Memory B cell (primary cell): ENCODE results near the gene DGKI.

Experiments
- ATAC-seq: fragments of 150-1000 bp; cut with Tn5 transposase; 2 replicates; pipeline ENCODE4 v1.10.0; 2021; ENCODE audit warnings: low read depth, mild to moderate bottlenecking, moderate library complexity
- DNase-seq, 2 donors: peaks; one replicate each; pipeline ENCODE4 v3.0.0; 2022; ENCODE audit warnings: low spot score in 2 of 2
- H3K27ac Mint-ChIP-seq: one replicate; pipeline ENCODE4 v1.8.0; 2022; ENCODE audit warnings: mild to moderate bottlenecking, moderate library complexity, mixed read lengths
- H3K27me3 Mint-ChIP-seq: one replicate; pipeline ENCODE4 v1.8.0; 2022; ENCODE audit warnings: mixed read lengths
- H3K36me3 Mint-ChIP-seq: one replicate; pipeline ENCODE4 v1.8.0; 2022; ENCODE audit warnings: mild to moderate bottlenecking, mixed read lengths
- H3K4me1 Mint-ChIP-seq: one replicate; pipeline ENCODE4 v1.8.0; 2022; ENCODE audit warnings: mixed read lengths
- H3K4me3 Mint-ChIP-seq: one replicate; pipeline ENCODE4 v1.8.0; 2022; ENCODE audit warnings: mild to moderate bottlenecking, moderate library complexity, mixed read lengths
- H3K9me3 Mint-ChIP-seq: one replicate; pipeline ENCODE4 v1.8.0; 2022; ENCODE audit warnings: mixed read lengths

DGKI gene

GRCh38 chr7:137879357-137880158 lies 32.8 kb upstream of the DGKI start:
- ATAC-seq (no peak), DNase-seq (no peak)
- H3K4me1 Mint-ChIP-seq: no peaks in the 10 kb centered on the region
- peaks cover 39% of the 10 kb centered on the region for H3K36me3 Mint-ChIP-seq
- no peaks in the 10 kb centered on the region for H3K9me3 Mint-ChIP-seq
- no peak overlapping the region for H3K27ac Mint-ChIP-seq
- no peaks in the 10 kb centered on the region for H3K27me3 Mint-ChIP-seq
- H3K4me3 Mint-ChIP-seq: no peak overlapping the region

- Mint-ChIP-seq H3K9me3 (no peaks in the 10 kb centered on the region), H3K4me3 (no peak overlapping the region)
- no peak for ATAC-seq
Measured at GRCh38 chr7:137878333-137878961, 31.7 kb upstream of the DGKI start.

GRCh38 chr7:137877027-137877675 lies 30.4 kb upstream of the DGKI start:
- Mint-ChIP-seq H3K27me3 (no peaks in the 10 kb centered on the region), H3K4me1 (no peaks in the 10 kb centered on the region), H3K27ac (no peak overlapping the region), H3K4me3 (no peak overlapping the region), H3K9me3 (no peaks in the 10 kb centered on the region), H3K36me3 (peaks cover 31% of the 10 kb centered on the region)
- ATAC-seq (no peak), DNase-seq (no peak)

More at GRCh38 chr7:137878333-137878961, 31.7 kb upstream of the DGKI start:
- peaks cover 38% of the 10 kb centered on the region for H3K36me3 Mint-ChIP-seq
- H3K27ac Mint-ChIP-seq: no peak overlapping the region
- no peaks in the 10 kb centered on the region for H3K4me1 Mint-ChIP-seq
- no peak for DNase-seq
- no peaks in the 10 kb centered on the region for H3K27me3 Mint-ChIP-seq

GRCh38 chr7:137875746-137876145 lies 29.0 kb upstream of the DGKI start:
- no peaks in the 10 kb centered on the region for H3K9me3 Mint-ChIP-seq
- no peak overlapping the region for H3K27ac Mint-ChIP-seq
- no peaks in the 10 kb centered on the region for H3K4me1 Mint-ChIP-seq
- H3K27me3 Mint-ChIP-seq: no peaks in the 10 kb centered on the region
- no peak for ATAC-seq
- no peak for DNase-seq
- no peak overlapping the region for H3K4me3 Mint-ChIP-seq
- H3K36me3 Mint-ChIP-seq: peaks cover 25% of the 10 kb centered on the region

- Mint-ChIP-seq H3K9me3 (peaks cover 2% of the 10 kb centered on the region), H3K36me3 (peaks cover 16% of the 10 kb centered on the region), H3K4me1 (no peaks in the 10 kb centered on the region), H3K27me3 (no peaks in the 10 kb centered on the region), H3K27ac (no peak overlapping the region), H3K4me3 (no peak overlapping the region)
- ATAC-seq (no peak), DNase-seq (no peak)
Measured at GRCh38 chr7:137873979-137874777, 27.4 kb upstream of the DGKI start.

- no peaks in the 10 kb centered on the region for H3K27me3 Mint-ChIP-seq
- no peak overlapping the region for H3K27ac Mint-ChIP-seq
- peaks cover 2% of the 10 kb centered on the region for H3K9me3 Mint-ChIP-seq
- H3K4me1 Mint-ChIP-seq: no peaks in the 10 kb centered on the region
- no peak overlapping the region for H3K4me3 Mint-ChIP-seq
- DNase-seq: no peak
- peaks cover 15% of the 10 kb centered on the region for H3K36me3 Mint-ChIP-seq
- no peak for ATAC-seq
Measured at GRCh38 chr7:137873524-137873923, 26.8 kb upstream of the DGKI start.

- Mint-ChIP-seq H3K9me3 (peaks cover 3% of the 10 kb centered on the region), H3K36me3 (peaks cover 21% of the 10 kb centered on the region), H3K4me1 (no peaks in the 10 kb centered on the region), H3K27me3 (no peaks in the 10 kb centered on the region), H3K27ac (no peak overlapping the region), H3K4me3 (no peak overlapping the region)
- DNase-seq: no peak
- ATAC-seq: no peak
Measured at GRCh38 chr7:137871170-137871915, 24.6 kb upstream of the DGKI start.

- no peaks in the 10 kb centered on the region for H3K27me3 Mint-ChIP-seq
- H3K4me3 Mint-ChIP-seq: no peak overlapping the region
- no peaks in the 10 kb centered on the region for H3K4me1 Mint-ChIP-seq
- peaks cover 23% of the 10 kb centered on the region for H3K36me3 Mint-ChIP-seq
- no peak for ATAC-seq
- no peak for DNase-seq
- H3K27ac Mint-ChIP-seq: no peak overlapping the region
- H3K9me3 Mint-ChIP-seq: peaks cover 5% of the 10 kb centered on the region
Measured at GRCh38 chr7:137870684-137871083, 23.9 kb upstream of the DGKI start.

GRCh38 chr7:137870078-137870477 lies 23.3 kb upstream of the DGKI start:
- ATAC-seq (no peak), DNase-seq (no peak)
- Mint-ChIP-seq H3K27me3 (no peaks in the 10 kb centered on the region), H3K4me1 (no peaks in the 10 kb centered on the region), H3K9me3 (peaks cover 9% of the 10 kb centered on the region), H3K36me3 (peaks cover 27% of the 10 kb centered on the region), H3K27ac (no peak overlapping the region), H3K4me3 (no peak overlapping the region)

GRCh38 chr7:137869260-137869659 lies 22.5 kb upstream of the DGKI start:
- no peaks in the 10 kb centered on the region for H3K27me3 Mint-ChIP-seq
- DNase-seq (no peak), ATAC-seq (no peak)
- H3K4me1 Mint-ChIP-seq: no peaks in the 10 kb centered on the region
- no peak overlapping the region for H3K27ac Mint-ChIP-seq
- H3K4me3 Mint-ChIP-seq: no peak overlapping the region
- peaks cover 9% of the 10 kb centered on the region for H3K9me3 Mint-ChIP-seq
- peaks cover 31% of the 10 kb centered on the region for H3K36me3 Mint-ChIP-seq

GRCh38 chr7:137867289-137867688 lies 20.5 kb upstream of the DGKI start:
- ATAC-seq (no peak), DNase-seq (no peak)
- Mint-ChIP-seq H3K27me3 (no peaks in the 10 kb centered on the region), H3K27ac (no peak overlapping the region), H3K4me3 (no peak overlapping the region), H3K36me3 (peaks cover 26% of the 10 kb centered on the region), H3K4me1 (no peaks in the 10 kb centered on the region), H3K9me3 (peaks cover 9% of the 10 kb centered on the region)

- Mint-ChIP-seq H3K4me3 (no peak overlapping the region), H3K9me3 (peaks cover 9% of the 10 kb centered on the region), H3K36me3 (peaks cover 31% of the 10 kb centered on the region), H3K27me3 (no peaks in the 10 kb centered on the region), H3K4me1 (no peaks in the 10 kb centered on the region), H3K27ac (no peak overlapping the region)
- ATAC-seq: no peak
- DNase-seq: no peak
Measured at GRCh38 chr7:137865764-137866163, 19.0 kb upstream of the DGKI start.

GRCh38 chr7:137862964-137863363 lies 16.2 kb upstream of the DGKI start:
- no peaks in the 10 kb centered on the region for H3K27me3 Mint-ChIP-seq

More at GRCh38 chr7:137862964-137863363, 16.2 kb upstream of the DGKI start:
- H3K4me3 Mint-ChIP-seq: no peak overlapping the region
- H3K4me1 Mint-ChIP-seq: no peaks in the 10 kb centered on the region
- H3K9me3 Mint-ChIP-seq: peaks cover 7% of the 10 kb centered on the region
- no peak overlapping the region for H3K27ac Mint-ChIP-seq
- no peak for DNase-seq
- ATAC-seq: no peak
- peaks cover 24% of the 10 kb centered on the region for H3K36me3 Mint-ChIP-seq
